HG03558 (cell line): ENCODE measurements around the gene ENPP3.

Source experiments
- ATAC-seq: cut with Tn5 transposase; IDR thresholded peaks from one replicate; pipeline ENCODE4 v1.9.1; 2021; ENCODE audit warnings: moderate number of reproducible peaks; ENCODE audit not compliant: unreplicated experiment; ENCODE audit errors: extremely low read depth

The ENPP3 gene

GRCh38 chr6:131761762-131762067 is 124.6 kb downstream of the ENPP3 start:
- ATAC-seq, result no peak

DNA sequence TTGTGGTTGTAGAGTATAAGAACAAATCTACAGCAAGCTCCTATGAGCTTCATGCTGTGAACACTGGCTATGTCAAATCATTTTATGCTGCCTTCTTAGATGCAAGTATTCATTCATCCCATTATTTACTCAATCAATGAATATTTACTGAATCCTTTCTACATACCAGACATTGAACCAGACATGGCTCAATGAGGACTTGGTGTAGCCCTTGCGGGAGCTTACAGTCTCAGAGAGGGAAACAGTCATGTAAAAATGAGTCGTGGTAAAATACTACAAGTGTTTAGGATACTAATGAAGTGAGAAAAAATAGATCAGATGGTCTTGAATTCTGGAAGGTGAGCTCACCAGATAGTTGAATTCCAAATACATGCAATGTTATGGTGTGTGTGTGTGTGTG is 125.9 kb downstream of the ENPP3 start:
- no peak for ATAC-seq

DNA sequence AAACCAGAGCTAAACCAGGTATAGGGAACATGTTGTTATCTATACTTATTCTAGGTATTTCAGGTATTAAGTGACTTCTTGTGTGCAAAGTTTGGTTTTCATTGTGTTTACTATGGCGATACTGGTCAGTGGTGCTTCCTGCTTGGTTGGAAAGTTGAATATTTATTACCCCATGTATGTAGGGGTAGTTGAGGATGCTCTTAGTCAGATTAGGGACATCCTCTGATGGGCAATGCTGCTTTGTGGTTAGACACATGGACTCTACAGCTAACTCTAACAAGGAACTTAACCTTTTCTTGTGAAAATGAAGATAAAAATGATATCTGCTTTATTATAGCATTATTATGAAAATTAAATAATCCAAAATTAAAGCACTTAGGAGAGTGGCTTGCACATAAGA is 126.6 kb downstream of the ENPP3 start:
- no peak for ATAC-seq

DNA sequence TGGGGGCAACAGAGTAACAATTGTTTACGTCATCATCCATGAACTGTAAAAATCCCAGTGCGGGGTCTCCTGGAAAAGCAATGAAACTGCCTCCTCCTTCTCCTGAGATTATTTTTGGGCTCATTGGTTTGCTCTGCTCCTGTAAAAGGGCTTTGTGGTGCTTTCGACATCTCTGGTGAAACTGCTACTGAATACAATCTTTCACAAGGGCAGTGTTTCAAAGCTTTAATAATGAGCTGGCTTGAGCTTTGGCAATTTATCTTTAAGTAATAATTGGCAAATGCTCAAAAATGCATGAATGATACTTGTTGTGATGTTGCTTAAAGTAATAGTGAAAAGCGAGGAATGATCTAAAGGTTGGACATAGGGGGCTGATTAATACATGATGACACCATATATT is 127.2 kb downstream of the ENPP3 start:
- no peak for ATAC-seq

DNA sequence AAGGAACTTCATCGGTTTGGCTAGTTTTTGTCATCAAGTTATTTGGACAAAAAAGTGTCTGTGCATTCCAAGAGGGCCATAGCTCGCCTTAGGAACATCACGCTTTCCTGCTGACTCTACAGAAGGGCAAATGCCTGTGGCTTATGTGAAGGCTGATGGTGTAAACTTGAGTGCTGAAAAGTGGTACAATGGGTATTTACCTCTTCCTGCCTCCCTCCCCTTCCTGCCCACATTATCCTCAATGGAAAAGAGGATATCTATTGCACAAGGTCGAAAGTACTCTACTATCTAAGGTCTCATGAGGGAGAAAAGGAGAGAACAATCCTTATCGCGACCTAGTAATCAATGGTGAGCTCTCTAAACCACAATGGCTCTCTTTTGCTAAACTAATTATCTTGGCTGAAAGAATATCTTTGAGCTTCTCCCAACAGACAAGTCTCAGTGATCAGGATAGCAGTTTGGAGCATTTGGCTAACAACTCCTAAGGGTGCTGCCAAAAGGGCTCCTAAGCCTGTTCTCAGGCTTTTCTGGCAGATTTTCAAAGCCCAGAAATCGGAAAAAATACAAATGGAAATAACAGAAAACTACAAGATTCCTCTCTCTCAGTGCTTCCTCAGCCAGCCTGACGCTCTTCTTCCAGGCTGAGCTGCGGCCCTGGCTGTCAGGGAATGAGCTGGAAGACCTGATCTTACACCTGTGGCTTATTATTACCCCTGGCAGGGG is 128.1 kb downstream of the ENPP3 start:
- no peak for ATAC-seq

DNA sequence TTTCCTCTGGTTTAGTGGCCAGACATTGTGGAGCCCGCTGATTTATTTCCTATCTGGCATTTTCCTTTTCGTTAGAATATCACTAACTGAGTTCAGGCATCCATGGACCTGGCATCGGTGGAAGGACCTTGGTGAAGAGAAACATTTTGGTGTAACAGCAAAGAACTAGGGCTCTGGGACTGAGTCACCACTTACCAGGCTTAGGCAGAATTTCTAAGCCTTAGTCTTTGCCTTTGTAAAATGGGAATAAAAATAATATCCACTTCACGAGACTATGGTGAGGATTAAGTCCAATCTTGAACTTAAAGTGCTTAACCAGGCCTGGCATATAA is 128.7 kb downstream of the ENPP3 start:
- ATAC-seq, result no peak

DNA sequence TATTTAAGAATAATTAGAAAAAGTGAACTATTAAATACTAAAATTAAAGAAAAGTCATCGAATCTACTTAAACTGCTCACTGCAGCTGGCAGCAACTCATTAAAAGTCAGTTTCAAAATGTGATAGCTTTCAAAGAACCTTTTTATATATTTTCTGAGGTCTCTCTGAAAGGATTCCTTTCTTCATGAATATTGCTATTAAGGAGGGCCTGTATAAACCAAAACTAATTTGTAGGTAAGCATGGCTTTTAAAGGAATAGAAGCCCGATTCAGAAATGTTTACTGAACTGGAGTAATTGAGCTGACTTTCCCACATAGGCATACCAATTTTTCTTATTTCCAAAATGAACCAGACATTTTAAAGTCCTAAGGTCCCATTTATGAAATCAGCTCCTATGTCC is 129.5 kb downstream of the ENPP3 start:
- no peak for ATAC-seq

GRCh38 chr6:131768964-131769363 is 131.9 kb downstream of the ENPP3 start:
- no peak for ATAC-seq

DNA sequence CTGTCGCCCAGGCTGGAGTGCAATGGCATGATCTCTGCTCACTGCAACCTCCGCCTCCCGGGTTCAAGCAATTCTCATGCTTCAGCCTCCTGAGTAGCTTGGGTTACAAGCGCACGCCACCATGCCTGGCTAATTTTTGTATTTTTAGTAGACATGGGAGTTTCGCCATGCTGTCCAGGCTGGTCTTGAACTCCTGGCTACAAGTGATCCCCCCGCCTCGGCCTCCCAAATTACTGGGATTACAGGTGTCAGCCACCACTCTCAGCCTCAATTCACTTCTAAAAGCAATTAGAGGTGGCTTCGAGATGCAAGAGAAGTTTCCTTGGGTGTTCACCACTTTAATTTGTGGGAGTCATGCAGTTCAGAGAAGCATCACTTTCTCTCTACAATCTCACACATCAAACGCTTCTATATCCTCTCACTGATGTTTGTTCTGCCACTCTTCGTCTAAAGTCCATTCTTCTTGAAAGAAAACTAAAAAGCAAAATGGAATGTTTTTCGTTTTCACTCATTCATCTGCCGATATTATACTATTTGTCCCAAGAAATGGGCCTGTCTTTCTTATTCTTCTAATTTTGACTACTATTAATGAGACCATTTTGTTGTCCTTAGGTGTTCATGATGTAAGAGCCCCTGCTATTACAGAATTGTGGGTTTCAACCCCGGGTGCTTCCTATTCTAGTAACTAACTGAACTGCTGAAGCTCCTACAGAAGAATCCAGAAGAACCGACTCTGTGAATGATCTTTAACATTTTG is 132.5 kb downstream of the ENPP3 start:
- no peak for ATAC-seq

- ATAC-seq, result no peak
Measured at GRCh38 chr6:131770776-131771175, 133.7 kb downstream of the ENPP3 start.

- no peak for ATAC-seq
Measured at GRCh38 chr6:131773284-131773950, 136.3 kb downstream of the ENPP3 start.

GRCh38 chr6:131775886-131776285 is 138.8 kb downstream of the ENPP3 start:
- ATAC-seq, result no peak

GRCh38 chr6:131776985-131777384 is 139.9 kb downstream of the ENPP3 start:
- ATAC-seq, result no peak

GRCh38 chr6:131778169-131778568 is 141.1 kb downstream of the ENPP3 start:
- no peak for ATAC-seq

DNA sequence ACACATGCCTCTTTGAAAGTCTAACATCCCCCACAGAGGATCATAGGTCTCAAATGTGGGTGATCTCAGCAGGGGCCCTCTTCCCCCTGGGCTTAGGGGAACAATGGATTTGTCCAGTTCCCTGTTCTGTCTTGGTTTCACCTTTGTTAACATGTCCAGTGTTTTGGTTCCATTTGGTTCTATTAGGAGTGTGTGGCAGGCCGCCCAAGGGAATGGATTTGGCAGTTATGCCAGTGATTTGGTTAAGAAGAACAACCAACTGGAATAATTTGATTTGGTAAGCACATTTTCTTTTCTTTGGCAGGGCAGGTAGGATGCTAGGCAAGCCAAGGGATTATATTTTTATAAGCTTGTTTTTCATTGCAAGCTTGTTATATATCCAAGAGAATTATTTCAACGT is 142.2 kb downstream of the ENPP3 start:
- no peak for ATAC-seq

- ATAC-seq, result no peak
Measured at GRCh38 chr6:131780600-131780999, 143.5 kb downstream of the ENPP3 start.

- ATAC-seq, result no peak
Measured at GRCh38 chr6:131781687-131782086, 144.6 kb downstream of the ENPP3 start.

GRCh38 chr6:131782764-131783163 is 145.7 kb downstream of the ENPP3 start:
- no peak for ATAC-seq

- no peak for ATAC-seq
Measured at GRCh38 chr6:131784561-131784960, 147.5 kb downstream of the ENPP3 start.

GRCh38 chr6:131787079-131787478 is 150.0 kb downstream of the ENPP3 start:
- no peak for ATAC-seq
